Endothelial cell of umbilical vein (primary cell): ENCODE measurements around the gene ZNF346. TPM values are rescaled to one million over a fixed set of nuclear protein-coding genes. Genes with fewer than 3 reads are reported as not detected.

Source experiments
- BruUV-seq: library from RNA; stranded (reverse); fragments of 400-500 nt; replicated peaks from 2 replicates; lab custom pipeline; 2021; lab: Mats Ljungman, UMichigan
- CTCF ChIA-PET: fragments of 300-600, 350-600 bp; sonication (Branson Sonifier 250); formaldehyde crosslinking; loops from one replicate; lab custom pipeline; 2021; ENCODE audit warnings: antibody characterized with exemption, inconsistent platforms; lab: Charles Lee
- POLR2A ChIA-PET: fragments of 300-600, 350-600 bp; sonication (Branson Sonifier 250); formaldehyde crosslinking; loops from one replicate; lab custom pipeline; 2021; ENCODE audit warnings: antibody characterized with exemption, inconsistent platforms; lab: Charles Lee
- DNase-seq: peaks from one replicate; pipeline ENCODE4 v3.0.0-alpha.2; 2011; ENCODE audit warnings: low read depth, low spot score
- FAIRE-seq: peaks from 2 replicates; lab custom pipeline; 2011; peaks lifted over from hg19 to GRCh38; lab: Jason Lieb, UNC
- H2AFZ ChIP-seq: 2 replicates; pipeline ENCODE4 v1.6.0; 2012; ENCODE audit warnings: low read depth, low read length, control low read depth, inconsistent platforms
- H3K27ac ChIP-seq: 2 replicates; pipeline ENCODE4 v1.5.1; 2011; ENCODE audit warnings: low read depth, mild to moderate bottlenecking, control low read depth, low read length, moderate library complexity; ENCODE audit not compliant: insufficient read depth
- H3K27me3 ChIP-seq, 2 experiments: 2 replicates each; pipeline versions ENCODE4 v1.6.0 to v1.6.1; 2011; ENCODE audit warnings: low read length in 2 of 2, mixed read lengths in 1 of 2; ENCODE audit not compliant: control insufficient read depth in 2 of 2, insufficient read depth in 2 of 2
- H3K36me3 ChIP-seq, 2 experiments: 2 replicates in 1 of 2; 3 replicates in 1 of 2; pipeline ENCODE4 v1.5.1; 2011; ENCODE audit warnings: low read length in 2 of 2, mild to moderate bottlenecking in 1 of 2, moderate library complexity in 1 of 2; ENCODE audit not compliant: control insufficient read depth in 2 of 2, insufficient read depth in 2 of 2; ENCODE audit errors: extremely low read depth in 1 of 2
- H3K4me1 ChIP-seq: 3 replicates; pipeline ENCODE4 v1.5.1; 2011; ENCODE audit warnings: mild to moderate bottlenecking, low read length; ENCODE audit not compliant: control insufficient read depth, insufficient read depth; ENCODE audit errors: extremely low read depth
- H3K4me2 ChIP-seq: 2 replicates; pipeline ENCODE4 v1.6.1; 2011; ENCODE audit warnings: low read length, control low read depth, mixed read lengths; ENCODE audit not compliant: insufficient read depth
- H3K4me3 ChIP-seq, 3 experiments: fragments of 200-600 bp in 1 of 3; sonication (generic), shearing (Covaris generic) in 1 of 3; replicated peaks in 1 of 3; 2 replicates each; pipeline ENCODE4 v1.5.1; 2011 to 2016; ENCODE audit warnings: control low read depth in 3 of 3, low read length in 3 of 3, mild to moderate bottlenecking in 2 of 3, inconsistent platforms in 1 of 3, low read depth in 1 of 3, moderate library complexity in 1 of 3; ENCODE audit not compliant: insufficient read depth in 1 of 3
- H3K79me2 ChIP-seq: 2 replicates; pipeline ENCODE4 v1.6.0; 2012; ENCODE audit warnings: low read length, inconsistent platforms; ENCODE audit not compliant: control insufficient read depth, insufficient read depth
- H3K9ac ChIP-seq: replicated peaks from 2 replicates; pipeline ENCODE3; 2011; ENCODE audit warnings: low read length, control low read depth; ENCODE audit not compliant: insufficient read depth; ENCODE audit errors: extremely low read depth
- H3K9me1 ChIP-seq: replicated peaks from 3 replicates; pipeline ENCODE4 v1.6.0; 2011; ENCODE audit warnings: mild to moderate bottlenecking, low read length; ENCODE audit not compliant: control insufficient read depth, insufficient read depth; ENCODE audit errors: extremely low read depth
- H3K9me3 ChIP-seq: replicated peaks from 2 replicates; pipeline ENCODE4 v1.5.1; 2012; ENCODE audit warnings: low read length, inconsistent platforms; ENCODE audit not compliant: control insufficient read depth, insufficient read depth
- H4K20me1 ChIP-seq: replicated peaks from 2 replicates; pipeline ENCODE3; 2011; ENCODE audit warnings: mild to moderate bottlenecking, low read length; ENCODE audit not compliant: control insufficient read depth, insufficient read depth; ENCODE audit errors: extremely low read depth
- JUN ChIP-seq: IDR thresholded peaks from 2 replicates; pipeline ENCODE4 v1.6.1; 2011; ENCODE audit warnings: borderline replicate concordance, low read depth; ENCODE audit not compliant: insufficient read length, insufficient read depth
- MAX ChIP-seq: IDR thresholded peaks from 2 replicates; pipeline ENCODE4 v1.6.1; 2011; ENCODE audit not compliant: insufficient read depth, insufficient read length
- MYC ChIP-seq: IDR thresholded peaks from one replicate; pipeline ENCODE4 v1.6.1; 2011; ENCODE audit warnings: mild to moderate bottlenecking, low read depth, low read length
- dilution Hi-C: fragments of 300-500 bp; cut with MboI; formaldehyde crosslinking; loops from one replicate; pipeline ENCODE4 v1.15.0; 2019; ENCODE audit warnings: low sequenced_read_pairs; ENCODE audit not compliant: extremely low pct_ligation_motif_present
- intact Hi-C: fragments of 100-400 bp; cut with micrococcal nuclease; formaldehyde crosslinking; loops from one replicate; pipeline ENCODE4 v1.10.0; 2022
- polyA plus RNA-seq, 4 experiments: library from polyadenylated mRNA; depleted of rRNA in 3 of 4; stranded (reverse) in 3 of 4; unstranded in 1 of 4; fragments of >200 nt; gene quantifications; 2 replicates each; pipeline versions ENCODE4 v1.2.1 to v1.2.3, GENCODE V29; 2011 to 2012; ENCODE audit warnings: missing spikeins in 1 of 4
- total RNA-seq: library from RNA; stranded (reverse); gene quantifications from 2 replicates; pipeline ENCODE4 v1.2.3, GENCODE V29; 2021
- TF ChIP-seq, protein P1 (sequence below), 2 donors: IDR thresholded peaks; 1 replicate in 1 of 2; 2 replicates in 1 of 2; pipeline ENCODE4 v1.5.1; 2011; ENCODE audit warnings: low read length in 2 of 2, mild to moderate bottlenecking in 2 of 2, moderate library complexity in 2 of 2, control low read depth in 1 of 2, inconsistent platforms in 1 of 2, low read depth in 1 of 2; ENCODE audit not compliant: insufficient read depth in 1 of 2; ENCODE audit errors: extremely low read depth in 1 of 2

Gene ZNF346
- total and polyA plus RNA-seq, 2 donors (not counting 3 experiments of a cell fraction or from before 2014, with no cell fraction given): 25.3 to 35.2 TPM

- peak; percentile 39 for DNase-seq
- CTCF ChIA-PET: interaction anchor here (0.8 to 6.5 kb wide), 14 partner anchors 8 to 426 kb away, joined by 3 to 94 read pairs (median 4); partner anchors contain the start of gene ZNF346
- no peaks in the 10 kb centered on the region for H3K9me3 ChIP-seq
- no peak for TF ChIP-seq MYC
- TF ChIP-seq JUN: no peak
- TF ChIP-seq, protein P1, sequence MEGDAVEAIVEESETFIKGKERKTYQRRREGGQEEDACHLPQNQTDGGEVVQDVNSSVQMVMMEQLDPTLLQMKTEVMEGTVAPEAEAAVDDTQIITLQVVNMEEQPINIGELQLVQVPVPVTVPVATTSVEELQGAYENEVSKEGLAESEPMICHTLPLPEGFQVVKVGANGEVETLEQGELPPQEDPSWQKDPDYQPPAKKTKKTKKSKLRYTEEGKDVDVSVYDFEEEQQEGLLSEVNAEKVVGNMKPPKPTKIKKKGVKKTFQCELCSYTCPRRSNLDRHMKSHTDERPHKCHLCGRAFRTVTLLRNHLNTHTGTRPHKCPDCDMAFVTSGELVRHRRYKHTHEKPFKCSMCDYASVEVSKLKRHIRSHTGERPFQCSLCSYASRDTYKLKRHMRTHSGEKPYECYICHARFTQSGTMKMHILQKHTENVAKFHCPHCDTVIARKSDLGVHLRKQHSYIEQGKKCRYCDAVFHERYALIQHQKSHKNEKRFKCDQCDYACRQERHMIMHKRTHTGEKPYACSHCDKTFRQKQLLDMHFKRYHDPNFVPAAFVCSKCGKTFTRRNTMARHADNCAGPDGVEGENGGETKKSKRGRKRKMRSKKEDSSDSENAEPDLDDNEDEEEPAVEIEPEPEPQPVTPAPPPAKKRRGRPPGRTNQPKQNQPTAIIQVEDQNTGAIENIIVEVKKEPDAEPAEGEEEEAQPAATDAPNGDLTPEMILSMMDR (IDR thresholded peaks at IDR 0.05; ENCODE audit: extremely low read depth in 1 of 2, insufficient read depth in 1 of 2, low read depth in 1 of 2, low read length in 2 of 2): peak; percentile 49 to 71
- no peak for TF ChIP-seq MAX
- POLR2A ChIA-PET: interaction anchor here (0.6 to 1.1 kb wide), 3 partner anchors 92 to 359 kb away, joined by 4 to 5 read pairs (median 4); no protein-coding TSS in a partner anchor
- no TSS peak for BruUV-seq
- H3K4me3 ChIP-seq: peak within 1 kb of the TSS in 1 of 3 experiments; percentile 19
- no peaks in the 10 kb centered on the region for H3K36me3 ChIP-seq
- no peak within 1 kb of the TSS for H3K9ac ChIP-seq
- no peaks in the 10 kb centered on the region for H4K20me1 ChIP-seq
- H3K27me3 ChIP-seq: peaks cover 3 to 7% of the 10 kb centered on the region in 2 experiments
- no peak for FAIRE-seq
- dilution Hi-C loops: no loop called here
- peaks cover 15% of the 10 kb centered on the region for H3K4me1 ChIP-seq
- H3K4me2 ChIP-seq: peak within 1 kb of the TSS; percentile 45
- no peak within 1 kb of the TSS for H3K27ac ChIP-seq
- H3K79me2 ChIP-seq: no peaks in the 10 kb centered on the region
- intact Hi-C loops: loop anchor here (1.0 kb wide), 1 partner anchor 24 kb away; no protein-coding TSS in a partner anchor
- H3K9me1 ChIP-seq: no peaks in the 10 kb centered on the region
- H2AFZ ChIP-seq: peak within 1 kb of the TSS; percentile 95
These were observed 64.3 kb downstream of the ZNF346 start, which contains the start of gene FGFR4 for GRCh38 chr5:177086654-177087397. FGFR4 (plus strand) TSS chr5:177086915; CDS start chr5:177089603, 2,688 bp downstream.
